ENCODE data around the gene GPS2. TPM values are rescaled to one million over a fixed set of nuclear protein-coding genes. Genes with fewer than 3 reads are reported as not detected.

The GPS2 gene
- total and polyA plus RNA-seq, 2 donors (not counting 3 experiments of a cell fraction or from before 2014, with no cell fraction given), result 51.6 to 132 TPM

DNA sequence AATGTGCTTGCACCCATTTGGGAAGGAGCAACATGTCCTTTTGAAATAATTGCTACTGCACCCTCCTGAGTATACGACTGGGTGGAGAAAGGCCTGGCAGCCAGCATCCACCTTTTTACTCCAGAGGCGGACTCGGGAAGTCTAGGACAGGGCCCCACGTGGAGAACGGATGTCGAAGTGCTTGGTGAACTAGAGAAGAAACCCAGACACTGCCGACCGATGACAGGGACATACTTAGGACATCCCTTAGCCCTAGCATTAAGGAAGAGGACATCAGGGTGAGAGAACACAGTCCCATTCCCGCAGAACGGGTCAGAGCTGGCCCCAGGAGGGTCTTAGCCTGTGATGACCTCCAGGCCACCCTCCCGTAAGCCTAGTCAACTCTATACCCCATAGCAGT, 24.5 kb downstream of the GPS2 start:
- no peaks in the 10 kb centered on the region for H3K9me1 ChIP-seq (replicated peaks; ENCODE audit: control insufficient read depth, extremely low read depth, insufficient read depth, low read length)
- dilution Hi-C loops (cut with MboI; ENCODE audit: extremely low pct_ligation_motif_present, low sequenced_read_pairs), result no loop called here
- H3K4me1 ChIP-seq (ENCODE audit: control insufficient read depth, extremely low read depth, insufficient read depth, low read length), result peaks cover 3% of the 10 kb centered on the region
- H4K20me1 ChIP-seq (replicated peaks; ENCODE audit: control insufficient read depth, extremely low read depth, insufficient read depth, low read length), result no peaks in the 10 kb centered on the region
- POLR2A ChIA-PET, result no interaction called here
- FAIRE-seq (no peak), DNase-seq (ENCODE audit: low read depth, low spot score) (no peak)
- intact Hi-C loops (cut with micrococcal nuclease), result no loop called here
- H3K4me2 ChIP-seq (ENCODE audit: insufficient read depth, low read length), result no peak overlapping the region
- H3K27me3 ChIP-seq (ENCODE audit: control insufficient read depth in 2 of 2, insufficient read depth in 2 of 2, low read length in 2 of 2), result peaks cover 20 to 40% of the 10 kb centered on the region in 2 experiments
- H3K27ac ChIP-seq (ENCODE audit: insufficient read depth, low read depth, low read length), result no peak overlapping the region
- H3K9ac ChIP-seq (replicated peaks; ENCODE audit: extremely low read depth, insufficient read depth, low read length), result no peak overlapping the region
- H3K9me3 ChIP-seq (replicated peaks; ENCODE audit: control insufficient read depth, insufficient read depth, low read length), result no peaks in the 10 kb centered on the region
- H3K79me2 ChIP-seq (ENCODE audit: control insufficient read depth, insufficient read depth, low read length), result no peaks in the 10 kb centered on the region
- no peak overlapping the region for H3K4me3 ChIP-seq (replicated peaks in 1 of 3; ENCODE audit: insufficient read depth in 1 of 3, low read depth in 1 of 3, low read length in 3 of 3)
- BruUV-seq (replicated peaks), result no TSS peak
- CTCF ChIA-PET, result interaction anchor here (1.6 kb wide), 2 partner anchors 10 to 245 kb away, joined by 5 to 9 read pairs; partner anchors contain the start of gene SLC2A4
- no peaks in the 10 kb centered on the region for H3K36me3 ChIP-seq (ENCODE audit: control insufficient read depth in 2 of 2, extremely low read depth in 1 of 2, insufficient read depth in 2 of 2, low read length in 2 of 2)
- H2AFZ ChIP-seq (ENCODE audit: low read depth, low read length), result no peak overlapping the region
- no peak for TF ChIP-seq EZH2 (IDR thresholded peaks at IDR 0.05; ENCODE audit: borderline replicate concordance, low read depth, low read length, severe bottlenecking)
- no peak for TF ChIP-seq GATA2 (IDR thresholded peaks at IDR 0.05; ENCODE audit: insufficient read depth, insufficient read length, low read depth, low read length)
- TF ChIP-seq CTCF (IDR thresholded peaks at IDR 0.05; ENCODE audit: extremely low read depth in 1 of 2, insufficient read depth in 1 of 2, low read depth in 1 of 2, low read length in 2 of 2), result no peak
- no peak for TF ChIP-seq MAX (IDR thresholded peaks at IDR 0.05; ENCODE audit: insufficient read depth, insufficient read length)
- TF ChIP-seq MYC (IDR thresholded peaks at IDR 0.05; ENCODE audit: low read depth, low read length), result no peak
- no peak for TF ChIP-seq JUN (IDR thresholded peaks at IDR 0.05; ENCODE audit: borderline replicate concordance, insufficient read depth, insufficient read length, low read depth)
- TF ChIP-seq FOS (IDR thresholded peaks at IDR 0.05; ENCODE audit: borderline replicate concordance, insufficient read depth, low read length), result no peak
- TF ChIP-seq POLR2A (IDR thresholded peaks at IDR 0.05; ENCODE audit: low read depth, low read length), result no peak
- no peak for TF ChIP-seq POLR2AphosphoS5 (IDR thresholded peaks at IDR 0.05; ENCODE audit: insufficient read depth, low read depth, low read length)

All from endothelial cell of umbilical vein (primary cell).